ENCODE measurements around the gene UPF2.
"Not testable (repeated sequence)": the region's sequence is repeated elsewhere in the genome, so short reads cannot be mapped to it uniquely, and the experiment has no call there.

UPF2 gene, protein sequence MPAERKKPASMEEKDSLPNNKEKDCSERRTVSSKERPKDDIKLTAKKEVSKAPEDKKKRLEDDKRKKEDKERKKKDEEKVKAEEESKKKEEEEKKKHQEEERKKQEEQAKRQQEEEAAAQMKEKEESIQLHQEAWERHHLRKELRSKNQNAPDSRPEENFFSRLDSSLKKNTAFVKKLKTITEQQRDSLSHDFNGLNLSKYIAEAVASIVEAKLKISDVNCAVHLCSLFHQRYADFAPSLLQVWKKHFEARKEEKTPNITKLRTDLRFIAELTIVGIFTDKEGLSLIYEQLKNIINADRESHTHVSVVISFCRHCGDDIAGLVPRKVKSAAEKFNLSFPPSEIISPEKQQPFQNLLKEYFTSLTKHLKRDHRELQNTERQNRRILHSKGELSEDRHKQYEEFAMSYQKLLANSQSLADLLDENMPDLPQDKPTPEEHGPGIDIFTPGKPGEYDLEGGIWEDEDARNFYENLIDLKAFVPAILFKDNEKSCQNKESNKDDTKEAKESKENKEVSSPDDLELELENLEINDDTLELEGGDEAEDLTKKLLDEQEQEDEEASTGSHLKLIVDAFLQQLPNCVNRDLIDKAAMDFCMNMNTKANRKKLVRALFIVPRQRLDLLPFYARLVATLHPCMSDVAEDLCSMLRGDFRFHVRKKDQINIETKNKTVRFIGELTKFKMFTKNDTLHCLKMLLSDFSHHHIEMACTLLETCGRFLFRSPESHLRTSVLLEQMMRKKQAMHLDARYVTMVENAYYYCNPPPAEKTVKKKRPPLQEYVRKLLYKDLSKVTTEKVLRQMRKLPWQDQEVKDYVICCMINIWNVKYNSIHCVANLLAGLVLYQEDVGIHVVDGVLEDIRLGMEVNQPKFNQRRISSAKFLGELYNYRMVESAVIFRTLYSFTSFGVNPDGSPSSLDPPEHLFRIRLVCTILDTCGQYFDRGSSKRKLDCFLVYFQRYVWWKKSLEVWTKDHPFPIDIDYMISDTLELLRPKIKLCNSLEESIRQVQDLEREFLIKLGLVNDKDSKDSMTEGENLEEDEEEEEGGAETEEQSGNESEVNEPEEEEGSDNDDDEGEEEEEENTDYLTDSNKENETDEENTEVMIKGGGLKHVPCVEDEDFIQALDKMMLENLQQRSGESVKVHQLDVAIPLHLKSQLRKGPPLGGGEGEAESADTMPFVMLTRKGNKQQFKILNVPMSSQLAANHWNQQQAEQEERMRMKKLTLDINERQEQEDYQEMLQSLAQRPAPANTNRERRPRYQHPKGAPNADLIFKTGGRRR

DNA sequence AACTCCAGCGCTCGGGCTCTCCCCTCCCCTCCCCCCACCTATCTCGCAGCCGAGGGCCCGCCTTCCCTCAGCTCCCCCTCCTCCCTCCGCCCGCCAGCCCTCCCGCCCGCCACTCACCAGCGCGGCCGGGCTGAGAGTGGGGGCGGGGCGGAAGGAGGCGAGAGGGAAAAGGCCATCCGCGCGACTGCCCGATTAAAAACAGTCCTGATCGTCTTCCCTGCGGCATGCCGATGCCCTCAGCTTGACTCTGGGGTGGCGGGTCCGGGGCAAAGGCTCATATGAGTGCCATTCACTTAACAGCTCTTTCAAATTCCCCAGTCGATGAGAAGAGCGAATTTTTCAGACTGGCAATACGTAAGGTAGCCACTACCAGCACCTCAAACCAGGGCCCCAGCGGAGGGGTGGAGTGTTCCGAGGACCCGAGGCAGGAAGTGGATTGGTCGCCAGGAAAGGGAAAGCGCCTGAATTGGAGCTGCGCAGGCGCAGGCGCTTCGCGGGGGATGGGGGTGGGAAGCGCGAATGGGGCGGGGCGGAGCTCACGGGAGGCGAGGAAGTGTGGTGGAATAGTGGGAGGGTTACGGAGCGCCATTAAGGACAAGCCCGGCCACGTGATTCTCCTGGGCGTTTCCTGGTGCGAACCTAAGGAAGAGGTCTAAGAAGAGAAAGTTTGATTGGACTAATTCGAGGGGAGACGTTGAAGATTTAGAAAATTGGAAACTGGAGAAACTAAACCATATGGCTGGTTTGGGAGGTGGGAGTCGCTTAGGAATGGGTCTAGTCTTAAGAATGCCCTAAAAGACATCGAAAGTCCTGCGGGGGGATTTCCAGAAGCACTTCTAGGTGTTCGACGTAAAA, at the start of gene UPF2:
Gene UPF2, minus strand, starts transcription at position 13 of the 855 bp plus-strand sequence. CDS start 7,386 bp downstream, outside the sequence.
- peak; percentile 98 for DNase-seq

DNA sequence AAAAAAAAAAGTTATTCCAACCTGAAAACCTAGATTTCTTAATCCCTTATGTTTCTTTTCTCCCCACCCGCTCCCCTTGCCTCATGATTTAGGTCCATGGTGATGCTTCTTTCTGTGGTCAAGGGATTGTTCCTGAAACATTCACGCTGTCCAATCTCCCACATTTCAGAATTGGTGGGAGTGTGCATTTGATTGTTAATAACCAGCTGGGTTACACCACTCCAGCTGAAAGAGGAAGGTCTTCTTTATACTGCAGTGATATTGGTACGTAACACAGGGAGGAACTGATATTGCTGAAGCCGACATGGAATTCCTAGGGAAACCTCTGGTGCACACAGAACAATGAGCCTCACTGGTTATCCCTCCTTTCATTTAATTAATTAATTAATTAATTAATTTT, 48.8 kb upstream of the UPF2 start:
- DNase-seq = no peak

DNA sequence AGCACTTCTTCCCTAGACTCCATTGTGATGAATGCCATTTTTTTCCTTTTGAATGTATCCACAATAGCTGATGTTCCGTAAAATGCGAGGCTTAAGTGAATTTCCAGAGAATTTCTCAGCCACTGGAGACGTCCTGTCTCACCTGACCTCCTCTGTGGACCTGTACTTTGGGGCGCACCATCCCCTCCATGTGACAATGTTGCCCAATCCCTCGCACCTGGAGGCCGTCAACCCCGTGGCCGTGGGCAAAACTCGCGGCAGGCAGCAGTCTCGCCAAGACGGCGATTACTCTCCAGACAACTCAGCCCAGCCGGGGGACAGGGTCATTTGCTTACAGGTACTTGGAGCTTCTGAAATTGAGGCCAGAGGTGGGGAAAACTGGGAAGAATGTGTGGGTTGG, 46.3 kb upstream of the UPF2 start:
- DNase-seq = no peak

DNA sequence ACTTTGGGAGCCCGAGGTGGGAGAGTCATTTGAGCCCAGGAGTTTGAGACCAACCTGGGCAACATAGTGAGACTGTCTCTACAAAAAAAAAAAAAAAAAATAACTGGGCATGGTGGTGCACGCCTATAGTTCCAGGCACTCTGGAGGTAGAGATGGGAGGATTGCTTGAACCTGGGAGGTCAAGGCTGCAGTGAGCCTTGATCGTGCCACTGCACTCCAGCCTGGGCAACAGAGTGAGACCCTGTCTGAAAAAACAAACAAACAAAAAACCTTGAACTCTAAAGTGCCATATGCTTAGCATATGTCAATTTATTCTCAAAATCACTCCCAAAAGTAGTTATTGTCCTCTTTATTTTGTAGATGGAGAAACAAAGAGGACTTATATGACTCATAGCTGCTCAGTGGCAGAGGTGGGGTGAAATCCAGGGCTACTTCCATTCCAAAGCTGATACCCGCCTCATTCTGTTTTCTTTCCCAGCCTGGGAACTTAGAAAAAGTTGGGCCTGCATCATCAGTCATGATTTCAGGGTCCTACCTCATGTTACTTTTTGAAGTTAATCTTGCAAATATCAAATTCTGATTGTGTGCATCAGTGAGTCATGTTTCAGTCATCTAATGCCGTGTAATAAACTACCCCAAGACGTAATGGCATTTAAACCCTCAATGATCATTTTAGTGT, 39.4 kb upstream of the UPF2 start:
- DNase-seq = no peak

DNA sequence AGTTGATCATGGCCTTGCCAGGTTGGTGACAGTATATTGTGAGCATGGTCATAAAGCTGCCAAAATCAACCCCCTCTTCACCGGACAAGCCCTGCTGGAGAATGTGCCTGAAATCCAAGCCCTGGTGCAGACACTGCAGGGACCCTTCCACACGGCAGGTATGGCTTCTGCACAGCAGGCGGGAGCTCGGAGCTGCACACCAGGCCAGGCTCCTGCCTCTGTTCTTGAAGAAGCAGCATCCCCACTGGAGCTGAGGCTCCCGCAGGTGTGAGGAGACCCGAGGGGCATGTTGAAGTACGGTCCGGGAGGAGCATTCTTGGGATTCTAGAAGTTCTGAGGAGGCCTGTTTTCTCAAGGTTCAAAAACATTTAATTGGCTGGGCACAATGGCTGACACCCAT, 38.9 kb upstream of the UPF2 start:
- no peak for DNase-seq

DNA sequence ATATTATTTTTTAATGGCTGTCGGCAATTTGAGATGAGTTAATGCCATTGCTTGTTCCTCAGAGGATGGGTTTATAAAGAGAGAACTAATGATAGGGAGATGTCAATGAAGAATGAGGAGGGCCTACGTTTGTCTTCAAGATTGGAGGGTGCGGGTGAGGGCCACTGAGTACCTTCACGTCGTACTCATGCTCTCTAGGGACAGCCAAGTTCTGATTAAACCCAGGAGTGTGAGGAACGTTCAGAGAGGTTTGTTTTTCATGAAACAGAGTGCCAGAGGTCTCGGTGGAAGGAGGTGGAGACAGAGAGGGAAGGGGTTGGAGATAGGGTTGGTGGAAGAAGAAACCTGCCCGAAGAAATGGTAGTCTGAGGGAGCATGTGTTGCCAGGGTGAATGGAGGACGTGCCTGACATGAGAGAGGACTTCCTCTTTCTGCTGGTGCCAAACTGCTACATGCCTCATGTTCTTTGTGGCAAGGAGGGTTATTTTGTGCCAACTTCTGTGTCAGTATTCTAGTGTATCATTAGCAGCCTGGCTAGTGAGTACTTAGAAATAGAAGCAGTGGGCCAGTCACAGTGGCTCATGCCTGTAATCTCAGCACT, 35.1 kb upstream of the UPF2 start:
- DNase-seq = no peak

DNA sequence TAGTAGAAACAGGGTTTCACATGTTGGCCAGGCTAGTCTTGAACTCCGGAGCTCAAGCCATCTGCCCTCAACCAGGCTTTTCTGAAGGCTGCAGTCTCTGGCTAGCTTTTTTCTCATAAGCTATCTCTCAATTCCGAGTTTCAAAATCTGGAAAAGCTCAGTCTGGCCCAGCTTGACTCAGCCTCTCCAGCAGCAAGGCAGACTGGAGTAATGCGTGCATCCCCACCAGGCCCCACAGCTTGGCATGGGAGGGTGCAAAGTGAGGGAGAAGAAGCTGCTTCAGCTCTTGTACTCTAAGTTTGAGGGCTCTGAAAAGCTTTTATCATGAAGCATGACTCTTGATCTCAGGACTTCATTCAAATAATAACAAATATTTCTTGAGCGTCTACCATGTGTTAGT, 30.9 kb upstream of the UPF2 start:
- no peak for DNase-seq

DNA sequence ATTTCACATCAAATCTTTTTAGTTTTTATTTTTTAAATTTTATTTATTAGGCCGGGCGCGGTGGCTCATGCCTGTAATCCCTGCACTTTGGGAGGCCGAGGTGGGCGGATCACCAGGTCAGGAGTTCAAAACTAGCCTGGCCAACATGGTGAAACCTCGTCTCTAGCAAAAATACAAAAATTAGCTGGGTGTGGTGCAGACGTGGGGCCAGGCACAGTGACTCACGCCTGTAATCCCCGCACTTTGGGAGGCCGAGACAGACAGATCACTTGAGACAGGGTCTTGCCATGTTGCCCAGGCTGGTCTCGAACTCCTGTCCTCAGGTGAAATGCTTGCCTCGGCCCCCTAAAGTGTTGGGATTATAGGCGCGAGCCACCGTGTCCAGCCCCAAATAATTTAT, 28.8 kb upstream of the UPF2 start:
- DNase-seq = not testable (repeated sequence)

DNA sequence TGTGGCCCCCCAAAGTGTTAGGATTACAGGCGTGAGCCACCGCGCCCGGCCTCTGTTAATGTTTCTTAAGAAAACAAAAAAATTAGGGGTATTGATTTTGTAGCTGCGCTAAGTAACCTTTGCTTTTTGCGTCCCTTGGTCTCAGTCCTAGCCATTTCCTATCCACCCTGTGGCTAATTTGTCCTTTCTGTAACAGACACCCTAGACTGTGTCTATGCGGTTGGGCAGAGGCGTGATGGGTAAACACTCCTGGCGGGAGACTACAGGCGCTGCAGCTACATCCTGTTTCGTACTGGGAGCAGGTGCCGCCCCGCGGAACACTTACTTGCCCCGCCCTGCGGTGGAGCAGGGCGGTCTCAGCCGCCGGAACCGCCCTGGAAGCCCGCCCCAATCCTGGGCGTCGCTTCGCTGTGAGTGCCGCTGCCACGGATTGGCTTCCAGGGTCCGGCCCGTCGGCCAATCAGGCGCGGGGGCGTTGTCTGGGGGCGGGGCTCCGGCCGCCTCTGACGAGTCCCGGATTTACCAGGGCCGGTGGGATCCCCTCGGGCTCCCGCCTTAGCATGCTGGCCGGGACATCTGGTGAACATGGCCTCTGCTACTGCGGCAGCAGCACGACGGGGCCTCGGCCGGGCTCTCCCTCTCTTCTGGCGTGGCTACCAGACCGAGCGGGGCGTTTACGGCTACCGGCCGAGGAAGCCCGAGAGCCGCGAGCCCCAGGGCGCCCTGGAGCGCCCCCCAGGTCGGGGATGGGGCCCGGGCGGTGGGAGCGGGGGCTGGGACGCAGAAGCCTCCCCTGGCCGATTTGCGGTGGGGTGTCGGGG, 26.1 kb upstream of the UPF2 start, which contains the start of gene DHTKD1:
Gene DHTKD1, plus strand, starts transcription at position 506 of the 821 bp plus-strand sequence. Its CDS starts 80 bp downstream, at position 586.
- DNase-seq = peak; percentile 100

DNA sequence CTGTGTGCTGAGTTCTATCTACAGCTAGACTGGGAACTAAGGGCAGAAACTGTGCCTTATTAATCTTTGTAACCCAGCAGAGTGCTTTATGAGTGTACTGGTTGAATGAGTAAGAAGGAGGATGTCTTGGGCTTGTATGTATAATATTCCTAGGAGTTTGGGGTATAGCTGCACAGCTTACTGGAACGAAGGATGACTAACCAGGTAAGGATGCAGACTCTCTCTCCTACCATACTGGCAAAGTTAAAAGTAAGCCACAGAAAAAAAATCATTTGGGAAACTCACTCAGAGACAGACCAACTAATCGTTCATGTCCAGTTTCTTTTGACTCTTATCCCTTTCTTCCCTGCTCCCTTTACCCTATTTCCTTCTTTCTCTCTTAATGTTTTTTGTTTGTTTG, 24.7 kb upstream of the UPF2 start:
- no peak for DNase-seq

DNA sequence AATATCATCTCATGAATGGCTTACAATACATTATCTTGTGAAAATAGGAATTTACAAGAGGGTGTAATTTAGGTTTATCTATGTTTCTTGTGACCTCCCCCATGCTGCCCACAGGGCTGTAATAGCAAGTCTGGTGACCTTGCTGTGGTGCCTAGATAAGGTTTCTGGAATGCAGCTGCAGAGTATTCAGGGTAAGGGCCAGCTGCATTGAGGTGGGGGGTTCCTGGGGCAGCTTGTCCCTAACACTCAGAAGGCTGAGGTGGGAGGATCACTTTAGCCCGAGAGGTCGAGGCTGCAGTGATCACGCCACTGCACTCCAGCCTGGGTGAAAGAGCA, 20.8 kb upstream of the UPF2 start:
- no peak for DNase-seq

DNA sequence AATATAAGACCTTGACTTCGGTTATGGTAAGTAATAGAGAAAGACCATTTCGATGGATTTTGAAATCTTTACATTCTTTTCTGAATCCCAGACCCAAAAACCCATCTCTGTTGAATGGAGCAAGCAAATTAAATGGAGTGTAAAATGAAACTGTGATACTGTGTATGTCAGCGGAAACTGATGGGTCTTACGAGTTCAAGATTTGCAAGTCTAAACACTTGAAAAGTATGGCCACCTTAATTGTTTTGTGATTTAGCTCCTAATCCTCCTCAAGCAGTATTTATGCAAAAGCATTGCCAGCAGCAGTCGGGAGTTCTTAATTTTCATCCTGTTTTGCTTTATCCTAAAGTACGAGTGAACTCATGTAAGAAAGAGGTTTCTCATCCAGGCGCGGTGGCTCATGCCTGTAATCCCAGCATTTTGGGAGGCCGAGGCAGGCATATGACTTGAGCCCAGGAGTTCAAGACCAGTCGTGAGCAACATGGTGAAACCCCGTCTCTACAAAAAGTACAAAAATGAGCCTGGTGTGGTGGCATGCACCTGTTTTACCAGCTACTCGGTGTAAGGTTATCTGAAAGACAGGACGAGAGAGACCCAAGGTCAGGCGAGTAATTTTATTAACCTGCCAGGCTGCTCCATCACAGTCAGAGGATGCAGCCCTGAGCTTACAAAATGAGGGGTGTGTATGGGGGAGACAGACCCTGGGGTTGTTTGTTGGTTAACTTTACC, 20.3 kb upstream of the UPF2 start:
- no peak for DNase-seq

DNA sequence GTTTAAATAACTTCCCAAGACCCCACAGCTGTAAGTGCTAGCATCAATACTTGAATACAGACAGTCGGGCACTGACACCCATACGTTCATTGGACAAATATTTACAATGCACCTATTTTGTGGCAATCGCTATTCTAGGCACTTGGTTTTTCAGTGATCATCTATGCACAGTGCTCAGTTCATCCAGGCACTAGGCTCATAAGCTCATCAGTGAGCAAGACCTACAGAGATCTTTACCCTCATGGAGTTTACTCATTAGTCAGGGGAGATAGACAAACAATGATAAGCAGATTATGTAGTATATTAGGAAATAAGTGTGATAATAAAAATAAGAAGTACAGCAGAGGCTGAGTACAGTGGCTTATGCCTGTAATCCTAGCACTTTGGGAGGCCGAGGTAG, 18.5 kb upstream of the UPF2 start:
- no peak for DNase-seq

DNA sequence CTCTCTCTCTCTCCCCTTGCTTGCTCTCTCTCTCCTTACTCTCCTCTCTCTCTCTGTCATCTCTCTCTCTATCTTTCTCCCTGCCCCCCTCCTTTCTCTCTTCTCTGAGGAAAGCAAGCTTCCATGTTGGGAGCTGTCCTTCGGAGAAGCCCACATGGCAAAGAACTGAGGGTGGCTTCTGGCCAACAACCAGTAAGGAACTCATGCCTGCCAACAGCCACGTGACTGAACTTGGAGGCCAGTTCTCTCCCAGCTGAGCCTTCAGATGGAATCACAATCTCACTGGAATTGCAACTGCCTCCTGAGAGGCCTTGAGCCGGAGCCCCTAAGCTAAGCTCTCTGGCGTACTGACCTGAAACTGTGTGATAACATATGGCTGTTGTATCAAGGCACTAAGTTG, 14.1 kb upstream of the UPF2 start:
- no peak for DNase-seq

DNA sequence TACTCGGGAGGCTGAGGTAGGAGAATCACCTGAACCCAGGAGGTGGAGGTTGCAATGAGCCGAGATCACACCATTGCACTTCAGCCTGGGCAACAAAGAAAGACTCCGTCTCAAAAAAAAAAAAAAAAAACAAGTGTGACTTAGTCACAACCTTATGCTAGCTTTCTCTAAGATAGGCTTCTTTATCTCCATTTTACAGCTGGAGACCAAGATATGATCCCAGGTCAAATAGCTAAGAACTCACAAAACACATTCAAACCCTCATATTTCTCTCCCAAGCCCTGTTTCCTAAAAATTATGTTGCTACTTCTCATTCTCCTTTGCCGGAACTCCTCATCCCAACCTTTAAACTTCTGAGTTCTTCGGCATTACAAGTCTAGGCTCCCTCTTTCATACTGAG, 13.1 kb upstream of the UPF2 start:
- no peak for DNase-seq

DNA sequence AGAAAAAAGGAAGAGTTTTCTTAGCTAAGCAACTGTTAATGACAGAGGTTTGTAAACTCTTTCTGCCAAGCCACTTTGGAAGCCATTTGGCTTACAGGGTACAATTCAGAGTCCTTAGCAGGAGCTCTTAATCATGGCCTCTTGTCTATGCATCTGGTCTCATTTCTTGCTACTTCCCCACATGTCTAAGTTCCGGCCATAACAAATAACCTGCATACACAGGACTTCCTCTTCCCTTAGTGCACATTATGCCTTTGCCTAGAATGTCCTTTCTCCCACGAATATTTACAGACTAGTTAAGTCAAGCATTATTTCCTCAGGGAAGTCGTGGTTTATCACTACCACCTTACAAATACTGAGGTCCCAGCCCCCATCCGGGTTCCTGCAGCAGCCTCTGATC, 8.6 kb upstream of the UPF2 start:
- DNase-seq = no peak

DNA sequence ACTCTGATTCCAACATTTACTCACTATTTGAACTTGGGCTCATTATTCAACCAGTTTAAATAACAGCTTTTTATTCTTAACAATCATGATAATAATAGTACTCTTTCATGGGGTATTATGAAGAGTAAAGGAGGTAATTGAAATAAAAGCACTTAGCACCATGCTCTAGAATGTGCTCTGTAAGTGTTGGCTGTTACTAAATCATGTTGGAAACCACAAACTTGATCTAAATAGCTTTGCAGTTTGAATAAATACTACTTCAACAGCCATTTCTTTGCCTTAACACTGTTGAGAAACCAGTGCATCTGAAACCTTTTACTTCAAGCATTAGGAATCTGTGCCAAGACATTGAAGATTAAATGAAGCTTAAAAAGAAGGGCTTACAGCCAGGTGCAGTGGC, 7.9 kb upstream of the UPF2 start:
- no peak for DNase-seq

DNA sequence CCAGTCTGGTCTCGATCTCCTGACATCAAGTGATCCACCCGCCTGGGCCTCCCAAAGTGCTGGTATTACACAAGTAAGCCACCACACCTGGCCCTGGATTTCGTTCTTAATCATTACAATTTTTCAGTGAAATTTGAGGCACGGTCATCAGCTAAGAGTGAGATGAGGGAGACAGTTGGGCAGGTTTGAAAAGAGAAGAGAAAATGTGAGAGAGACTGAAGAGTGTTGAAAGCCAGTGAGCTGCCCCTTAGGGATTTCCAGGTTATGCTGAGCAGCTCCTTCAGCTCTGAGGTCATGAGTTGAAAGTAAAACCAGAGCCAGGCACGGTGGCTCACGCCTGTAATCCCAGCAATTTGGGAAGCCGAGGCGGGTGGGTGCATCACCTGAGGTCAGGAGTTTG, 5.9 kb upstream of the UPF2 start:
- DNase-seq = no peak

DNA sequence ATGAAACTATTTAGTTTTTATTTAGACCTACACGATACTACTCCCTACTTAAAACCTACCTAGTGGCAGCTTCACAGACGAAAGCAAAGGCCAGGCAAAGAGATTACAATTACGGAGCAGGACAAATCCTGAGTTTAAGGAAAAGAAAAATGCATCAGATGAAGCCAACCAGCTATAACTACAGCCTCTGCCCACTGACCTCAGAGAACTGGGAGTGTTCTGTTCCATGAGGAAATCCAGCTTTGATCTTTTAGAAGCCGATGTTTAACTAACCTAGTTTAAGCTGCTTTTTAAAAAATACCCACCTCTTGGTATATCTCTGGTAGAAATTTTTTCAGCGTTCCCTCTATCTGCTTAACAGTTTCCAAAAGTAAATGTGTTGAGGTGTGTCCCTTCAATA, 3.0 kb upstream of the UPF2 start:
- no peak for DNase-seq

DNA sequence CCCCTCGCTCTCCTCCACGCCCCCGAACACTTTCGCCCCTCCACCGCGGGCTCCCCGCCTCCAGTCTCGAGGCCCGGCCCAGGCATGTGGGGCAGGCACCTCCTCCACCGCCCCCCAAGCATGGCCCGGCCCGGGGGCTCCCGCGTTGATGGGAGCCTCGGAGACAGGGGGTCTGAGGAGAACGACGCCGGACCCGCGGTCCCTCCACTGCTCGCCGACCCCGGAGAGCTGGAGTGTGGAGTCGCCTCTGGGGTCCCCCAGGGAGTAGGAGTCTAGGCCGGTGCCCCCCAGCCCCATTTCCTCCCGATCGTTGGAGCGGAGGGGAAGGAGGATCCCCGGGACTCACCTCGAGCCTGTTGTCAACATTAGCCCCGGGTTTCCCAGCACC, 206 bp downstream of the UPF2 start:
- peak; percentile 85 for DNase-seq
